Right ventricle myocardium superior (tissue), 1 donor: ENCODE results near the gene TUBGCP6. TPM values are rescaled to one million over a fixed set of nuclear protein-coding genes. Genes with fewer than 3 reads are reported as not detected.

Source experiments
- ATAC-seq: fragments of 200-7000 bp; cut with Tn5 transposase; one replicate; pipeline ENCODE4 v1.9.1; 2020; ENCODE audit warnings: mild to moderate bottlenecking; ENCODE audit not compliant: poor library complexity
- DNase-seq: peaks from one replicate; pipeline ENCODE4 v3.0.0-alpha.2; 2020
- intact Hi-C: fragments of 100-400 bp; cut with DNase I; formaldehyde crosslinking; loops from one replicate; pipeline ENCODE4 v1.11.2; 2022
- total RNA-seq: library from RNA; stranded (reverse); fragmentation: NEBNext Ultra II Directional; extraction: Animal tissue kit (Norgen Biotek cat#: 25700); gene quantifications from one replicate; pipeline ENCODE4 v1.2.1, GENCODE V29; 2021
- donor health status: DM: no; HTN: yes; CAD: no; lungs with severe emphysema.

The TUBGCP6 gene
- total RNA-seq, 1 donor from 2014 or later, result 14.1 TPM

GRCh38 chr22:50243685-50244419, 971 bp downstream of the TUBGCP6 start:
- no peak for ATAC-seq
- no peak for DNase-seq
- intact Hi-C loops, result no loop called here

- DNase-seq (no peak), ATAC-seq (no peak)
- intact Hi-C loops, result no loop called here
Measured at GRCh38 chr22:50242406-50242949, 2.3 kb downstream of the TUBGCP6 start.

- ATAC-seq, result no peak
- DNase-seq, result no peak
- intact Hi-C loops, result no loop called here
Measured at GRCh38 chr22:50238755-50239154, 6.1 kb downstream of the TUBGCP6 start.

GRCh38 chr22:50236731-50237409, 8.0 kb downstream of the TUBGCP6 start:
- DNase-seq, result no peak
- no peak for ATAC-seq
- intact Hi-C loops, result no loop called here

GRCh38 chr22:50233223-50233622, 11.6 kb downstream of the TUBGCP6 start:
- DNase-seq, result no peak

GRCh38 chr22:50232481-50233151, 12.2 kb downstream of the TUBGCP6 start:
- intact Hi-C loops, result no loop called here
- no peak for ATAC-seq
- no peak for DNase-seq

More at GRCh38 chr22:50233223-50233622, 11.6 kb downstream of the TUBGCP6 start:
- intact Hi-C loops, result no loop called here
- ATAC-seq, result no peak

- ATAC-seq, result no peak
- no peak for DNase-seq
- intact Hi-C loops, result no loop called here
Measured at GRCh38 chr22:50229370-50229769, 15.5 kb downstream of the TUBGCP6 start.

- intact Hi-C loops, result no loop called here
- no peak for DNase-seq
- no peak for ATAC-seq
Measured at GRCh38 chr22:50228366-50228765, 16.5 kb downstream of the TUBGCP6 start.

- DNase-seq, result no peak
- intact Hi-C loops, result no loop called here
- no peak for ATAC-seq
Measured at GRCh38 chr22:50227579-50228215, 17.1 kb downstream of the TUBGCP6 start.

- intact Hi-C loops, result no loop called here
- DNase-seq (no peak), ATAC-seq (no peak)
Measured at GRCh38 chr22:50226875-50227165, 18.0 kb downstream of the TUBGCP6 start.

GRCh38 chr22:50226063-50226874, 18.6 kb downstream of the TUBGCP6 start:
- intact Hi-C loops, result no loop called here
- ATAC-seq (no peak), DNase-seq (no peak)

GRCh38 chr22:50225200-50225969, 19.4 kb downstream of the TUBGCP6 start:
- ATAC-seq (no peak), DNase-seq (no peak)
- intact Hi-C loops, result no loop called here

- ATAC-seq (no peak), DNase-seq (no peak)
- intact Hi-C loops, result no loop called here
Measured at GRCh38 chr22:50224071-50224470, 20.8 kb downstream of the TUBGCP6 start.

GRCh38 chr22:50222508-50222907, 22.3 kb downstream of the TUBGCP6 start:
- ATAC-seq (no peak), DNase-seq (no peak)
- intact Hi-C loops, result no loop called here

- ATAC-seq, result no peak
- intact Hi-C loops, result no loop called here
- DNase-seq, result no peak
Measured at GRCh38 chr22:50221410-50222300, 23.2 kb downstream of the TUBGCP6 start.

- ATAC-seq, result no peak
- intact Hi-C loops, result no loop called here
- no peak for DNase-seq
Measured at GRCh38 chr22:50220603-50221409, 24.0 kb downstream of the TUBGCP6 start.
